Fibroblast of skin of abdomen (primary cell): ENCODE results near the gene KIFC3.
A peak's percentile ranks its signal among the peaks of the same experiment; 100 is the strongest.
"Not testable (repeated sequence)": the region's sequence is repeated elsewhere in the genome, so short reads cannot be mapped to it uniquely, and the experiment has no call there.

ENCODE experiments used
- DNase-seq: peaks from one replicate; pipeline ENCODE4 v3.0.0-alpha.2; 2013

Gene KIFC3

DNA sequence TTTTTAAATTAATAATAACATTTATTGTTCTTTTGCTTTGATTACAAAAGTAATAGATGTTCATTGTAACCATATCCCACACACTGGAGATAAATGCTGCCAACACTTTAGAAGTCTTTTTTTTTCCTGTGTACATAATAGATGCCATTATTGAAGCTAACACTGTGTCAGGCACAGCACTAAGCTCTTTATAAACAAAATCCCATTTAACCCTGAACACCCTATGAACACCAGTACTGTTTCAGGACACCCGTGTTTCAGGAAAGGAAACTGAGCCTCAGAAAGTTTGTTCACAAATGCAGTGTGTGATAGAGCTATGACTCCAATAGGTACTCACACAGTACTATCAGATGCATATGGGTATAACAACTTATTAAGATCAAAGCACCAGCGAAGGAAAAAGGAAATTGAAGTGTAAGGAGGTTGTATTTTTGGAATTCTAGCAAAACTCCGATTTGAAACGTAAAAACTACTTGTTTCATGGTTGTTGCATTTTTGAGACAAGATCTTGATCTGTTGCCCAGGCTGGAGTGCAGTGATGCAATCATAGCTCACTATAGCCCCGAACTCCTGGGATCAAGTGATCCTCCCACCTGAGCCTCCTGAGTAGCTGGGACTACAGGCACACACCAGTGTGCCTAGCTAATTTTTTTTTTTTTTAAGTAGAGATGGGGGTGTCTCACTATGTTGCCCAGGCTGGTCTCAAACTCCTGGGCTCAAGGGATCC lies 2.0 kb upstream of the KIFC3 start:
- DNase-seq: no peak

DNA sequence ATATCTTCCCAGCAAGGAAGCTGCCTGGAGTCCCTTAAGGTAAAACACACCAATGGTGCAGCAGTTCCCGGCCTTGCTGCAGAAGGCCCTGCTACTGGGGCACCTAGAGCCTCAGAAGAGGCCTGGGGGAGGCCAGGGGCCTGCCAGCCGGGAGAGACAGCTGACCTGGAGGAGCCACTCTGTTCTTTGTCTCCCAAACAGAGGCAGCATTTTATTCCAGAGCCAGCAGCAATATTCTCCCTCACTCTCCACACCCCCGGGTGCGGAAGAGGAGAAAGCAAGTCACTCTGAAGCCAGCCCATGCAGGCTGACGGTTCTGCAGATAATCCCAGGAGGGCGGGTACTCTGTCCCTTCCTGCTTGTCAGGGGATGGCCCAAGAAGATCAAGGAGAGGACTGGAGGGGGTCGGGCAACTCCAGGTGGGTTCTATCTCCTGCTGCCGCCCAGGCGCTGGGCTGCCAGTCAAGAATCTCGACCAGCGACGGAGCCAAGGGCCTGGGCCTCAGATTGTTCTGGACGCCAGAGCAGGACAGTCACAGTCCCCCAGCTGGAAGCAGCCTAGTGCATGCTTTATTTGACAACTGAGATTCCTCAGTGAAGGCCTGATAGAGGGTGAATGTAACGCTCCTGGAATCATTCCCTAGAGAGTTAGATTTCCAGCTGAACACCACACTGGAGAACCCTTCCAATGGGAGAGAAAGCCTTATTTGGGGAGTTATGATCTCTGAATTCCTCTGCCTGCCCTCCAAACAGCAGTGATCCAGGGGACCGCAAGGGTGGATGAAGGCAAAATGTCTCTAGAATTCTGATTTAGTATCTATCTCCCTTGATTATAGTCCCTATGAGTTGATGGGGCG lies 1.1 kb upstream of the KIFC3 start:
- no peak for DNase-seq

DNA sequence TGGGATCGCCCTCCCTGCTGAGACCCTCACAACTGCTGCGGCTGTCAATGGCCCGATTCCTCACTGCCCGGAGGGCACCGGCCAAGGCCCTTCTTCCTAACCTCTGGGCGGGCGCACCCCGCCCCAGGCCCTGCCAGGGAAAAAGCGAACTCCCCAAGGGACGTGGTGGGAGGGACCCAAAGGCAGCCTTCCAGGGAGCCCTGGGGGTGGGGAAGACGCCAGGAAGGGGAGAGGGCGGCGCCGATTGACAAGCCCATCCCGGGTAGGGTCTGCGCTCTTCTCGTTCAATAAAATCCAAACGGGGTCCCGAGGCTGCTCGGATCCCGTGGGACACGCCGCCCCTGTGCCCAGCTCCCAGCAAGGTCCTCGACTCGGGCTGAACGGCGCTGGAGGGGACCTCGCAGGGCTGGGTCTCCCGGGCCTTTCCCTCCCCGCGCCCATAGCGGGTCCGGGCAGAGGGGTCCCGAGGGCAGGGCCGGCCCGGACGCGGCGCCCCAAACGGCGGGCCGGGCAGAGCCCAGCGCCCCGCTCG lies 416 bp downstream of the KIFC3 start:
- DNase-seq: no peak

DNA sequence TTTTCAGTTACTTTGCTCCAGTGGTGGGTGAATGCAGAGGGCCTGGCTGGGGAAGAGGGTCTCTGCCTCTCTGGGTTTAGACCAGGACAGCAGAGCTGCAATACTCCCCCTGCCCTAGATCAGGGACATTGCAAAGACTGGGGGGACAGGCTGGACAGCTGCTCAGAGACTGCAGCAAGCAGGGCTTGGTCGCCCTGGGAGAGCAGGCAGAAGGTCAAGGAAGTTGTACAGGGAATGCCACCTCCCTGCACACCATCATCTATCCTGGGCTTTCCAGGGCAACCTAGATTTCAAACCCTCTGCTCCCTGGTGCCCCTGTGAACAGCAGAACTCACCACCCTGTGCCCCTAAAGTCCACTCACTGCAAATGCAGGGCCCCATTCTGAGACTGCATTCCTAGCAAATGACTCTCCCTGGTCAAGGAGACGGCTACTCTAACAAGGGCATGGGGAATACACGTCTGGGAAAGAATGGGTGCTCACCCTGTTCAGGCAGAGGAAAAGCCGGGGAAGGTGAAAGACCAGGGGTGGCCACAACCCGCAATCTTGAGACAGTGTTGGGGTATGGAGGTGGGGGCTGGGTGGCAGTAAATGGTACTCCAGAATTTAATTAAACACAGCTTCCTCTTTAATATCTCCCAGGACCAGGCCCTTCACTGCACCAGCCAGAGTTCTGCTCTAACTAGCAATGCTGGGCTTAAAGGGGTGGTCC lies 1.0 kb downstream of the KIFC3 start:
- DNase-seq: peak; percentile 61

DNA sequence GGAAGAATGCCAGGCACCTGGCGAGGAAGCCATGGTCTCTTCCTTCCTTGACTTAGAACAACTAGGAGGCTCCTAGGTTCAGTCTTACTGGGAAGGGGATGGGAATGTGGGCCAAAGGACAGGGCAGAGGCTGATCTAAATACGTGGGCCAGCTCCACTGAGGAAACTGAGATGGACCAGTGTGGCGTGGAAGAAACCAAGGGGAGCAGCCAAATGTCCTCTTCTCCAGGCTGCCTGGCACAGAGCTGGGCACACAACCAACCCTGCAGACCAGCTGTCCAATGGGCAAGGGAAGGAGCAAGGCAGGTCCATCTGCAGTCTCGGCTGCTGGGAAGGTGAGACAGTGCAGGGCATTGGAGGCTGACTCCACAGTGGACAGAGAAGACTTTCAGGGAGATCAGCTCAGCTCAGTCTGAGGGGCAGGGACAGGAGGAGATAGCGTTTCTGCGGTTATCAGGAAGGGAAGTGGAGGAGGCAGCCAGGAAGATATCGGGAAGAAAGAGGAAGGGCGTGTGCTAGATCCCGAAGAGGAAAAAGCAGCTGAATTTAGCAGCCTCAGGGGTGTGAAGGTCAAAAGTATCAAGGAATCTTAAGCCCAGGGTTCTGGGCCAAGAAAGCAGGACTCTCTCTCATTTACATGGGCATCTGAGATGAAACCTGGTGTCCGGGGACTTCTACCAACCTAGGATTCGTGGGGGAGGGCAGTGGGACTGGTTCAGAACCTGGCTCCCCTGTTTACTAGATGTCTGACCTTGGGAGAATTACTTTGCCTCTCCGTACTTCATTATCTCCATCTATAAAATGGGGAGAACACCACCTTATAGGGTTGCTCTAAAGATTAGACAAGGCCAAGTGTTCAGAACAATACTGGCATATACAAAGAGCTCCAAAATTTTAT lies 1.8 kb downstream of the KIFC3 start:
- no peak for DNase-seq

DNA sequence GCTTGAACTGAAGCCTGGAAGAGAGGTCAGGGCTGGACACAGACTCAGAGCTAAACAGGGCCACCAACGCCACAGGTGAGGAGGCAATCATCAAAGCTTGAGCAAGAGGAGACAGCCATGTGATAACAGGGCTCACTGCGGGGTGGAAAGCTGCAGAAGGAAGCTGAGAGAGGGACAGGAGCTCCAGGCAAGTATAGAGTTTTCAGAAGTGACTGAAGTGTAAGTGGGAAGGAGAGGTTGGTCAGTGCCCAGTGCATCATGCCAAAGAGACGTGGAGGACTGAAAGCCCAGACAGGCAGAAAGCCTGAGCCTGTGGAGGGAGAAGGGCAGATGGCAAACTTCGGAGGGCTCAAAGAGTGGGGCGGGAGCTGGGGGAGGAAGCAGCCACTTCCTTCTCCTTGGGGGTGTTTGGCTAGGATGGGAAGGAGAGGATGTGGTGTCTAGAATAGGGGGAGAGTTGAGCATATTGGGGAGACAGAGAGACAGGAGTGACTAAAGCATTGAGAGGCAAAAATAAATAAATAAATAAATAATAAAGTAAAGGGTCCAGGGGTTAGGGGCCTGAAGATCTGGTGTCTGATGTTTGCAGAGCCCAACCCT lies 2.6 kb downstream of the KIFC3 start:
- no peak for DNase-seq

DNA sequence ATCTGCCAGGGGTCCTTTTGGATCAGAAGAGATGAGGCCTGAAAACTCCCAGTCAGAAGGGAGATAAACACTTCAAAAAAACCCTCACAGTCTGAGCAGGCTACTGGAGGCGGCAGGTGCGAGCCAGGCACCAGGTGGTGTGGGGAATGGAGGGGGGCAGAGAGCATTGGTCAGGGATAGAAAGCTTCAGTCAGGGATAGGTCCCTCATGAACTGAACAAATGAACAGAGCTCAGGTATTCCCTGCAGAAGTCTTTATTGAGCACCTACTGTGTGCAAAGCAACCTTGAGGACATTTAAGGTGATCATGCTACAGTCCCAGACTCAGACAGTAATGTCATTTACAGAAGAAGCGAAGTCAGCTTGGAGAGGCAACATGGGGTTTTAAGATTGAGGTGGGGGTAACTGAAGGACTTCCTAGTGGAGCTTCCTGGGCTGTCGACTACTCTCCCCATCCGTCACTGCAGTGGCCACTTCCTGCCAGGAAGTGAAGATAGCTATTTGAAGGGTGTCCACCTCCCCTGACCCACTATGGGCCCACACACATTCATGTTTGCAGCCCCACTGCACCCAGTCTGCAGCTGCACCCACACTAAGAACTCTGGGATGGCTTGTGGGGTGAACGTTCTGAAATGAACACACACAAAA lies 3.2 kb downstream of the KIFC3 start:
- no peak for DNase-seq

DNA sequence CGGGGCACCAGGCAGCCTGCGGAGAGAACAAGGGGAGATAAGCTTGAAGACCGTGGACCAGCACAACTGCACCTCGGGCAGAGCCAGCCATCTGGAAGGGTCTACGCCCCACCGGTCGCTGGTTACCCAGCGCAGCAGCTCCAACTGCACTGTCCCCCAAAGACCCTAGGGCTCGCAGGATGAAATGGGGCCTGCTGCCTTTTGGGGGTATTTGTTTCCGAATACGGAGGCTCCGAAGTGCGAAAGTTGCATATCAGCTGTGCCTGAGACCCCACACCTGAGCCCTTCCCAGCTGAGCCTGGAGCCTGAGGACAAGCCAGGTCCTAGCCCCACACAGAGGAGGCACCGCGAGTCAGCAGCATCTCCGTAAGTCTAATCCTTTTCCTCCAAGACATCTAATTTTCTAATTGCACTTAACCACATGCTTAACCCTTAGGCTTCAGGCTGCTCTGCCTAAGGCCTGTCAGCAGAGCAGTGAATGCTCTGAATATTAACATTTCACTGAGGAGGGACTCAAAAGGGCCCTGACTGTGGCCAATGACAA lies 4.0 kb downstream of the KIFC3 start:
- DNase-seq: no peak

DNA sequence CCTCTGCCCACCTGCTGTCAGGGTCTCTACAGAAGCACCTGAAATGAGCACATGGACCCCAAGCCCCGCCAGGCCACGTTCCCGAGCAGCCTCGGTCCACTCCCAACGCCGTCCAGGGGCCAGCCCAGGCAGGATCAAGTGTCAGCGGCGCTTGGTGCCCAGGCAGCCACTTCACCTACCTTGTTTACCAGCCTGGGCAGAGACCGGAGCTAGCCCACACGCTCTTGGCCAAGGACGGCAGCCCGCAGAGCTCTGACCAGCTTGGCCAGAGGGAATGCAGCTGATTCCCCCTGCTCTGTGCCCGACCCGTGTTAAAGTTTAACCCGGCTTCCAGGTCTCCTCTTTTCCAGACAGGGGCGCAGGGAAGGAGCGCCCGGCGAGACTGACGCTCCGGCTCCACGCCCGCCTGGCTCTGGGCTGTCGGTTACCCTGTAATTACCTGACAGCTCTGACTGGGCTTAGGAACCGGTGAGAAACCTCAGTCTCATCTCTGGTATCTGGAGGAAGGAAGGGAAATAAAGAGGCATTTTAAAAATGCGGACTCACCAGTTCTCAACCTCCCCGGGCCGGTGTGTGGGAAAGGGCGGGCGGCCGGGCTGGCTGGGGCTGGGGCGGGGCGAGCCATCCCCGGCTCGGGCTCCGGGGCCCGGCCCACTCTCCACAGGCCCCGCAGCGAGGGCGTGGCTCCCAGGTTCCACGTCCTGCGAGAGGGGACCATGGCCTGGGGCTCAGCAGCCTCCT lies 4.6 kb downstream of the KIFC3 start:
- DNase-seq: no peak

DNA sequence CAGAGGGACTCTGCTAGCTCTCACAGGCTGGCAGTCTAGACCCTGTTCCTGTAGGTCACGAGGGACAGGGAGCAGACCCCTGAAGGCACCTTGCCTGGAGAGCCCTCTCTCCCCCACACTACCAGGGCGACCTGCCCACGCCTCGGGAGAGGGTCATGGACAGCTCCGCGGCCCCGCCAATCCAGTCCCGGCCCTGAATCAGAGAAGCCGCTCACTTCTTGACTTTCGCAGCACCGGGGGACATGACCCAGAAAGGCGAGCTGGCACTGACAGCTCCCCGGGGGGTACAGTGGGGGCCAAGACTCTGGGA lies 5.1 kb downstream of the KIFC3 start:
- no peak for DNase-seq

DNA sequence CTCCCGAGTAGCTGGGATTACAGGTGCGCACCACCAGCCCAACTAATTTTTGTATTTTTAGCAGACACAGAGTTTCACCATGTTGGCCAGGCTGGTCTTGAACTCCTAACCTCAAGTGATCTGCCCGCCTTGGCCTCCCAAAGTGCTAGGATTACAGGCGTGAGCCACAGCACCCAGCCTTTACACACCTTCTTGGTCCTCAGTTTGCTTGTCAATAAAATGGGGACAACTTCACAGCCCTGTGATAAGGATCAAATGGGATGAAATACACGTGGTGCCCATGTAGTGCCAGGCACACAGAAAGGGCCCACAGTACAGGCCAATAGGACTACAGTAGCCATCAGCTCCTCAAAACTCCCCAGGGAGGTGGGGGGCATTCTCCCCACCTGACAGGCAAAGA lies 6.3 kb downstream of the KIFC3 start:
- DNase-seq: not testable (repeated sequence)

DNA sequence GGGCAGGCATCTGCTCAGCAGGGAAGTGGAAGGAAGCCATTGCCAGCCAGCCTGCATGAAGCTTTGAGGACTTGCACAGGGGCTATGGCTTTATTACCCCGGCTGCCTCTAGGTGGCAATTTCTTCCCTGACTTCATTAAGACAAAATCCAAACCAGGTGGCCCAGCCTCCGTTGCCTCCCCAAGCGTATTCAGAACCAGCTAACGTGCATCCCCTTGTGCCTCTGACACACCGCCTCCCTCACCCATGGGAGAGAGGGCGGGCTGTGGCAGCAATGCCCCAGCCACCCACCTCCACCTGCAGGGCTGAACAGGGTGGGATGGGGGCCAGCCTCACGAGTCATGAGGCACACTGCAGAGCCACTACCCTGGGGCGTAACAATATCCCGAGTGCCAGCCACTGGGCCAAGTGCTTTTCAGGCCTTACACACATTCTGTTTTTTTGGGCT lies 6.8 kb downstream of the KIFC3 start:
- DNase-seq: peak; percentile 52

DNA sequence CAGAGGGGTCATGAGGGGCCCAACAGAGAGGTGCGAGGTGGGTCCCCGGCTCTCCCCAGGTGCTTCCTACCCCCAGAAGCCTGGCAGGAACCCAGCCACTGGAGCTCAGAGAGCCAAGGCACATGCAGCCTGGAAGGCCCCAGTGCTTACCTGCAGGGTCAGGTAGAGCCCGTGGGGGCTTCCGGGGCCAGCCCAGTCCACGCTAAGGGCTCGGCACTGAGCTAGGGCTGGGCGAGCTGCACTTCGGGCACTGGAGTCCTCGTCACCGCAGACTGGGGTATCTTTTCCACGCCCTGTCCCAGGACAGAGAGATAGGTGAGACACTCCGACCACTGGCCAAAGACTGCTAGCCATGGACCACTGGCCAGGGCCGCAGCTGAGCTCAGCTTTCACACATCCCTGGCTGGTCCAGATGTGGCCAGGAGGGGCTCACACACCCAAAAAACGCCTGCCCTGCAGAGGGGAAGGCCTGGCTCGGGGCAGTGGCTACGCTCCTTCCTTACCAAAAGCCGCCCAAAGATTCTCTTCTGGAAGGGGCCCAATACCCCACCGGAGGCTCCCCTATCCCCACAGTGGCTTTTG lies 7.4 kb downstream of the KIFC3 start:
- DNase-seq: no peak

DNA sequence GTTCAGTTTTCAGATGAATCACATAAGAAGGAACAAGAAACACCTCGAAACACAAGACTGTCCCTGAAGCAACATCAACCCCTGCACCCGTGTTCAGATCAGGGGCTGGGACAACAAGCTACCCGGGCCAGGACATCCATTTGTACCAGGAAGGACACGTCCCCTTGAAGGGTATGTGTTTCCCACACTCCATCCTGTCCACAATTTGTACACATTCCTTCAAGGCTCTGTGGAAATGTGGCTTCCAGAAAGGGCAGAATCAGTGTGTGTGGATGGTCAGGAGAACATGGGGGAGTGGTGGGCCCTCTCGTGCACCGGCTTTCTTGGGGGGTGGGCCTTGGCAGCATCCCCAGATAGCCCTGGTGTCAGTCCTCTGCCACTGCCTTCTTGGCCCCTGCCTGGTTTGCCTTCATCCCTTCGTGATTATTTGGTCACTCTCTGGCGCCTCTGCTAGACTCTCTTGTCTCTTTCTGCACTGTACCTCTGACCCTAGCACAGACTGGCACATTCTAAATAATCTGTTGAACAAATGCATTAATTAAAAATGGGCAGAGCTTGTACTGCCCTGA lies 10.3 kb downstream of the KIFC3 start:
- DNase-seq: no peak

DNA sequence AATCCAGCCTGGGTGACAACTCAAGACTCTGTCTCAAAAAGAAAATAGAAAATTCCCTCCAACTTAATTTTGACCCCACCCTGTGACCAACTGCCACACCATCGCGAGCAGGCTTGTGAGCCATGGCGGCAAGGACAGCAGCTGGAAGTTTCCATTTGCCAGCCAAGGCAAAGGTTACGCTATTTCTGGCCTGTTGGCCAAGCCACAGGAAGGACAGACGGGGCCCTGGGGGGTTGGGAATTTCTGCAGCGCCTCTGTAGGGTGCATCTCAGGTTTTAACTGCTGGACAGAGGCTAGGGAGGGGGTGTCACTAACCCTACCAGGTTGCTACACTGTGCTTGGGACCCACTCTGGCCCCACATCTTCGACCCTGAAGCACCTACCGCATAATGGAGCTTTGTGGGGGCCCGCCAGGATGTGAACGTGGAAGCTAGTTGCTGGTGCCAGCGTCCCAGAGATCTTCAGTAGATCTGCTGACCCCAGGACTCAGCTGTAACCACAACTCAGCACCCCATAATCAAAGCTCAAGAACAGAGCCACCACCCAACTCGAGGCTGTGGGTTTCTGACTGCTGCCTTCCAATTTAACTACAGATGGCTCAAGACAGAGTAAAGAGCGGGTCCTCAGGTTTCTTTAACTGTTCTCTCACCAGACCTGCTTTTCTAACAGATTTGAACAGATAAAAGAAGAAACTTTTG lies 10.9 kb downstream of the KIFC3 start:
- DNase-seq: no peak

DNA sequence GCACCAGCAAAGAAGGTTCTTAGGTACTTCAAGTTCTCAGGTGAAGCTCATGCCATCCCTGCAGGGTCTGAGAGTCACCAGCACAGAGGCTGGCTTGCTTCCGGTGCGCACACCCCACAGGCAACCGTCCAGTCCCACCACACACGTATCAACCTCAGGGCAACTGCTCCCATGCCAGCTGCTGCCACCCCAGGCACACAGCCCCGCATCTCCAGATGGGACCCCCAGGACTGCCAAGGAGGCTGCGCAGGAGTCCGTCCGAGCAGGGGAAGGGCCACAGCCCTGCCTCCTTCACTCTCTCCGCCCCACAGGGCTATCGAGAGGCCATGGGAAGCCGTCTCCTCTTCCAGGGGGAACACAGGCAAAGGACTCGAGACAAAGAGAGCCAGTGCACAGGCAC lies 13.3 kb downstream of the KIFC3 start:
- no peak for DNase-seq

DNA sequence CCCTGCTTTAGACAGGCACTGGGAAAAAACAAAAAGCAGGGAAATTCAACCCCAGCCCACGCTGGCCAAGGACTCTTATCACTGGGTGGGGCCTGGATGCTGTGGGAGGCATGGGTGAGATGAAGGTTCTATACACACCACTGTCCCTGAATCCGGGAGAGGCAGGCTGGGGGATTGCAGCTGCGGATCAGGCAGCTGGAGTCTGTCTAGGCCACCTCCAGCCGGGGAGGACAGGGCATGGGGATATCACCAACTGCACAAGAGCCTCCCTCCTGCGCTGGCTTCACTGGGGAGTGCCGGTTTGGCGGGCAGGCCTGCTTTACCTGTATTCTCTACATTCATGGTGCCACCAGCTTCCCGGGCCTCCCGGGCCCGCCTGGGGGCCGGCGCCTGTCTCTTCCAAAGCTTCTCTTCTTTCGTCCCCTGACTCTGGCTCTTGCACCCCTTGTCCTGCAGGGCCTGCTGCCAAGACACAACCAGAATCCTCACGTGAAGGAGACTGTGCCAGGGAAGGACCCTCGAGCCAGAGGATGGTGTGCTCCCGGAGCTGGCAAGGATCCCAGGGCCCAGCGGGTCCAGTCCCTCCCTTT lies 13.9 kb downstream of the KIFC3 start:
- no peak for DNase-seq

DNA sequence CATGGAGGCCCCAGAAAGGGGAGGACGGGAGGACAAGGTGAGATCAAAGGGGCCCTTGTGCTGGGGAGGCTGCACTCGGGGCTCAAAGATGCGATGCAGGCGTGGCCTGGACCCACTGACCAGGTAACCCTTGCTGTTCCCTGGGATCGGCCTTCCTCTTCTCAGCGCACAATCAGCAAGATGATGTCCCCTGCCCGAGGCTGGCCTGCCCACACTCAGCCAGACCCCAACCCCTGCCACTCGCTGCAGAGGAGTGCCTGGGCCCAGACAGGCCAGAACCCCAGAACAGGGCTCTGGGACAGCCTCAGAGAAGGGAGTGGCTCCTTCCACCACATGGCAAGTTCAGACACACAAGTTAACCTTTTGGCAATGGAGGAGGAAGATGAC lies 14.8 kb downstream of the KIFC3 start:
- no peak for DNase-seq
